ENCODE data around the gene MARCHF6.
"Not testable (repeated sequence)": the region's sequence is repeated elsewhere in the genome, so short reads cannot be mapped to it uniquely, and the experiment has no call there.

The MARCHF6 gene

DNA sequence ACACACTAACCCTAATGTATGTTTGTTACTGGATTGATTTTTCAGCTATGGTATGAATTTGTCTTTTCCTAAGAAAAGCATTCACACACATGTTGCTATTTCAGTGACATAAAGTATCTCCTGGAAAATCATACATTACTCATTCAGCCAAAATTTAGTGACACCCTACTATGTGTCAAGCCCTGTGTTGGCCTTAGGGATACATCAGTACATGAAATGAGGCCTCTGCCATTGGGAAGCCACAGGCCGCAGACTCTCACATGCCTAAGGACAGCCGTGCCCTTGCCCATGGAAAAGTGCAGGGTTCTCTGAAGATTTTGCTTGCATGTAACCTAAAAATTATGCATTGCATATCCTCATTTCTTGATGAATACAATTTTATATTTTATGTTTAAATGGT, 5.2 kb upstream of the MARCHF6 start:
- no peak for DNase-seq

DNA sequence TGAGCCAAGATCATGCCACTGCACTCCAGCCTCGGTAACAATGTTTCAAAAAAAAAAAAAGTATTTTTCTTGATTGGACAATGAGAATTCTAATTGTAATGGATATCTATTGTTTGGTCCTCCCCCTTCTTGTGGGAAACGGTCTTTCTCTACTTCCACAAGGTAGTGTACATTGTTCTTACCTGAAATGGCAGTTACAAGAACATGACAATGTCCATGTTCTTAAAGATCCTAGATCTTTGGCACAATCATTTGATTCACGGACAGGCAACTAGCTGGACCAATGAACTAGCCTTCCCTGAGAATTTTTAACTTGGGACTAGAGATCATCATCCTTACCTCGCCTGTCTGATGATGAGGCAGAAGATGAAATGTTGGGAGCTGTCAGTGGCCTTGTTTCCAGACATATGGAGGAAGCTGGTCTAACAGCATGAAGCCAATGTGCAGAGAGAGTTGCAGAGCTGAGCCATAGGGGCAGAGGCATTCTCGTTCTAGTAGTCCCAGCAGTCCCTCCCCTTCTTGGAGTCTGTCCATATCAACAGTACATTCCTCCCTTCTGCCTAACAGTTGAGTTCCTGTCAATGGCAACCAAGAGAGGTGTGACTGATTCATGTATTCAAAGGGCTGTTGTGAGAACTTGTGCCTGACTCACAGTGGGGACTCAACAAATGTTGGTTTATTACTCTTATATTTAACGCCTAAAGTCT, 2.1 kb upstream of the MARCHF6 start:
- DNase-seq, result no peak

DNA sequence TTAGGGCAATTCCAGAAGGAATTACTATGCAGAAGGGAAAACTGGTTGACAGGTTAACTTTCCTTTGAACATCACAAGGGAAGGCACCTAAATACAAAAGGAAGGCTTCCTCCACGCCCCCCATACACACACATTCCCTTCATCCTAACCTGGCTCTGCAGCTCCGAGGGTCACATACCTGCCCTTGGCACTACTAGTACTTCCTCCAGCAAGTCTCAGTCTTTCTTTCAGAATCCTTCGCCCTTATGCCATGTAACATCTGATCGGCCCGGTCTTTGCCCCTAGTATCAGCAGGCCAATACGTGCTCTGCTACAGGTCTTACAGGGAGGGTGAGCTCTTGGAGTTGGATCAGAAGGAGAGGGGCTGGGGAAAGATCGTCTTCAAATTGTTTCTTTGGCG, 1.6 kb upstream of the MARCHF6 start:
- no peak for DNase-seq

DNA sequence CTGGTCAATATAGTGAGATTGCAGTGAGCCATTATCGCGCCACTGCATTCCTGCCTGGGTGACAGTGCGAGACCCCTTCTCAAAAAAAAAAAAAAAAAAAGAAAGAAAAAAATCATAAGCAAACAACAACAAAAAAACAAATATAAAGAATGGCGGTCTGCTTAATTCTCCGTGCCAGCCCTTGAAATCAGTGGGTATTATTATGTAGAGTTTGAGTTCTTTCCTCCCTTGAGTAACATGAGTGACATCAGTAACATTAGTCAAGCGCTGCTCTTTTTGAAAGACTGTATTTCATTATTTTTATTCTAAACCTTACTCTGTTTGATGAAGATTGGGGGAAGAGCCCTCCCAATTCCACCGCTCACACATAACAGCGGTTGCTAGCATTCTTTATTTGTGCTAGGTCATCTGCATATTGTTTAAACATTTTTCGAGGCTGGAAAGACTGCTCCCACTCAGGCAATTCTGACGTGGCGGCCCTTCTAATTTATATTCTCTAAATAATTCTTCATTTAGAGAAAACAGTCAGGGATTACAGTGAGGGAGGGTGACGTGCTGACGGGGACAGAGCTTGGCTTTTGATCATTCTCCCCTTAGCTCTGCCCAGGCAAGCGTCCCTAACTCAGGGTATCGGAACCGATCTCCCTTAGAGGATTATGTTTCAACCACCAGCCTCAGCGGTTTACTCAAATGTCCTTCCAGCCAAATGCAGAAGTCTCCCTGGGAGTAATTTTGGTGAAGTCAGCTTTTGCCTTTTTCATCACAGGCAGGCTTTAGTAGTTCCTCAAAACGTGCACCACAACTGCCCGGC, 860 bp upstream of the MARCHF6 start:
- peak in 5 of 56 donors; percentile 31 to 83 (median 64) for DNase-seq

DNA sequence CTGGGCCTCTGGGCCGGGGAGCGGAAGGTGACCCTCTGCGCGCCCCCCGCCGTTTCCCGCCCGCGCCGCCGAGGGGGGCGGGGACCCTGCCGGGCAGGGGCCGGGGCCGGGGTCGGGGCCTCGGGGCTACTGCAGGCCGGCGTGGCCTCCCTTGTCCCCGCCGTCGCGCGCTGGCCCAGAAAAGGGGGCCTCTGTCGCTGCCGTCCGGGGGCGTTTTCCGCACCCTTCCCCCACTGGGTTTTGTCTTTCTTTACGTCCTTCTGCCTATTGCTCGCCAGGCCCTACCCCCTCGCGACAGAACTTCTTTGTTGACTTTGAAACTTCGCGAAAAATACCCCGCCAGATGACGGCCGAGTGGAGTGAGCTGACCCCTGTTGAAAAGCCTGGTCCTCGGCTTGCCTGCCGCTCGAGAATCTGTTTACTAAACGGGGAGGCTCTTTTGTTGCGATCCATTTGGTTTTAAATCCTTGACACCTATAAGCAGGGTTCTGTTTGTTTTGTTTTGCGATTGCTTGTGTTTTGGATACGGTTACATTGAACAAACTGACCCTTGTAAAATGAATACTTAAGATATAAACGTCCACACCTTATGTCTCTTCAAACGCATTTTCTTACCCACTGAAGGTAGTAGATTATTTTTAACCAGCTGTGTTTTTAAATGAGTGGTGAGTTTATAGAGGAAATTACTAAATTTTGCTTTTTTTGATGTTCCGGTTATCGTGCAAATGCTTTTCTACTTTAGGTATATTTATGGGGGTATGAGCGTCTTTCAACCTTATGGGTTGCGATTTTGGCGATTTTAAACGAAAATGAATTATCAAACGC, 765 bp downstream of the MARCHF6 start:
- peak in 8 of 56 donors; percentile 33 to 66 (median 44) for DNase-seq

DNA sequence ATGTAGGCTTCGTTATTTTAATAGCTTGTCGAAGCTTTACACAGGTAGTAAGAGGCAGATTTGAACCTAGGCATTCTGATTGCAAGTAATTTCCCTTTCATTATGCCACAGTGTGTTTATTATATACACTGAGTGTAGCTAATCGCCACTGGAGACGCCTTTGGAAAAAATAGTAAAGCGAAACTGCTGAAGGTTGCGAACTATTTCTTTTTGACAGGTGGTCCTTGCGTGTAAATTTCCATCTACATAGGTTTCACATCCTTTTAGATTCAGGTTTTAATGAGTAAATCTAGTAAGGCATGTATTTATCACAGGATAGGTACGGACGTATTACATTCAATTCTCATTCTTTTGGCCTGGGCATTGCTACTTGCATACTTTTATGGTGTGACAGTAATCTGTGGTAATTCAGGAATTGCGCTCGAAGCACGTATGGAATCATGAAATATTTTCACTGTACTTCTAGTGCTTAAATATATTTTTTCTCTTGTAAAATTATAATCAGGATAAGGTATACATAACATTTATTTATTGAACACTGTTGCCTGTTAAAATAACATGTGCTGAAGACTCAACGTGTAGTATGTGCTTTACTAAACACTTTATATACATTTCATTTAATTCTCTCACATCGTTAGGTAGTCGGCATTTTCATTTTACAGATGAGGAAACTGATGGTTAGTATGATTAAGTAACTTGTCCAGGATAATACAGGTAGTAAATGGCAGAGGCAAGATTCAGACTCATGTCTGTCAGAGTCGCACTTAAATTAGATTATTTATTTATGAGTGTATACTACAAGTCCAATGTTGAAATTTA, 1.8 kb downstream of the MARCHF6 start:
- no peak for DNase-seq

DNA sequence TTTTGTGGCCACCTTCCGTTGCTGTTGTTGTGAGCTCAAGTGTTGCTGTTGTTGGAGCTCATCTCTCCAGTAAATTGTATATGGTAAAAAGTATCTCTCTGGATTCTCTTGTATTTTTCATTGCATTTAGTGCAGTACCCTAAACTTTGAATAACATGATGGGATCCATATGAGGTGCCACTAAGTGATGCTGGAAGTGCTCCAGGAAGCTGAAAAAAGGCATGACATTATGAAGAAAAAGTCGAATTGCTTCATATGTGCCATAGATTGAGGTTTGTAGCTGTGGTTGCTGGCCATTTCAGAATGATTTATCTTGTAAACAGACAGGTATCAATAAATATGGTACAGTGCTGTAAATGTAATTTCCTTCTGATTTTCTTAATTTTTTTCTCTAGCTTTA, 5.5 kb downstream of the MARCHF6 start:
- no peak for DNase-seq

DNA sequence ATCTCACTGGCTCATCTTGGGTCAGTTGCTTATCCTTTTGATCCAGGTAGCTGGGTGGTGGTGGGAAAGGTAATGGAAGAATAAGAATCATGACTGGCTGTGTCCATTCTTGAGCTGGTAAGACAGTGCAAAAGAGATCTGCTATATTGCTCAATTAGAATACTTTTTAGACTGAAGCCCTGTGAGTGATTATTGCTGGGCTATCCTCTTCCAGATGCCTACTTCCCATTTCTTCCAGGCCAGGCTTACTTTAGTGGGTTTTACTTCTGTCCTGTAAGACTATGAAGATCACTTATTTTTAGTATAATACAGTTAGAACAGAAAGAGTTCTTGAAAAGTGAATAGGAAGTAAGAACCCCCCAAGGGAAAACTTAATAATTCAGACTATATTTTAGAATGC, 7.2 kb downstream of the MARCHF6 start:
- DNase-seq, result no peak

DNA sequence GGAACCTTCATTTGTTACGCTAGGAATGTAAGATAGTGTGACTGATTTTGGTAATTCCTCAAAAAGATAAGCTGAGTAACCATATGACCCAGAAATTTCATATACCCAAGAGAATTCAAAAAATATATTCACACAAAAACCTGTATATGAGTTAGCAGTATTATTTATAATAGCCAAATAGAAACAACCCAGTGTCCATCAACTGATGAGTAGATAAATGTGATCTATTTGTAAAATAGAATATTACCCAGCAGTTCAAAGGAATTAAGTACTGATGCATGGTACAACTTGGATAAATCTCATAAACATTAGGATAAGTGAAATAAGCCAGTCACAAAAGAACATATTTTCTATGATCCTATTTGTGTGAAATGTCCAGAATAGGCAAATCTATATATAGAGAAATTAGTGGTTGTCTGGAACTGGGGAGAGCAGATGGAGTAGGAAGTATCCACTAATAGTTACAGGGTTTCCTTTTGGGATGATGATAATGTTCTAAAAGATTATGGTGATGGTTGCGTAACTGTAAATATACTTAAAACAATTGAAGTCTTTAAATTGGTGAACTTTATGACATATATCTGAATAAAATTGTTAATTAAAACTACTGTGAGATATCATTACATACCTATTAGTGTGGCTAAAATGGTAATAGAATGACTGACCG, 10.2 kb downstream of the MARCHF6 start:
- no peak for DNase-seq

DNA sequence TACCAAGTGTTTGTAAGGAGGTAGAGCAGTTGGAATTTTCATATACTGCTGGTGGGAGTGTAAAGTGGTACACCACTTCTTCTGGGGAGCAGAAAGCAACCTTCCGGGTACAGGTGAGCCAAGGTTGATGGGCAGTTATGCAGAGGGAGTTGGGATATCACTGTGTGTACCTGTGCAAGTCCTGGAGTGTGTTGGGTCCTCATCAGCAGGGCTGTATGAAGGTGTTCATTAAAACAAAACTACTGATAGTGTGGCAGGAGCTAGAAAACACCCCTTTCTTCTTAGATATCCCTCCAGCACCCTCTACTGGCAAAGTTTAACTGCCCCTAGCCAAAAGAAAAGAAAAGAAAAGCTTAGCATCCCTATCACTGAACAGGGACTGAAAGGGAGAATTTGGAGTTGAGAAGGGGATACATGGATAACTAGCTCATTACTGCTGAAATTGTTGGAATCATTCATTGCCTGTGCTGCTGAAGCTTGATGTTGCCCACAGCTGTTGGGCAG, 10.7 kb downstream of the MARCHF6 start:
- no peak for DNase-seq

DNA sequence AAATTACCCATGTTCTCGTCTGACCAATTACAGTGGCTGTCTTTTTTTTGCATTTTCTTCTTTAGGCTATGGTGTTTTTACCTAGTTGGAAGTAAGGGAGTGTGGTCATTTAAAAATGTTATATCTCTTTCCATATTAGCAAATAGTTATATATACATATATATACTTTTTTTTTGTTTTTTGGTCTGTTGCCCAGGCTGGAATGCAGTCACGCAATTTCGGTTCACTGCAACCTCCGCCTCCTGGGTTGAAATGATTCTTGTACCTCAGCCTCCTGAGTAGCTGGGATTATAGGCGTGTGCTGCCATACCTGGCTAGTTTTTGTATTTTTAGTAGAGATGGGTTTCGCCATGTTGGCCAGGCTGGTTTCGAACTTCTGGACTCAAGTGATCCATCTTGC, 12.3 kb downstream of the MARCHF6 start:
- DNase-seq, result no peak

DNA sequence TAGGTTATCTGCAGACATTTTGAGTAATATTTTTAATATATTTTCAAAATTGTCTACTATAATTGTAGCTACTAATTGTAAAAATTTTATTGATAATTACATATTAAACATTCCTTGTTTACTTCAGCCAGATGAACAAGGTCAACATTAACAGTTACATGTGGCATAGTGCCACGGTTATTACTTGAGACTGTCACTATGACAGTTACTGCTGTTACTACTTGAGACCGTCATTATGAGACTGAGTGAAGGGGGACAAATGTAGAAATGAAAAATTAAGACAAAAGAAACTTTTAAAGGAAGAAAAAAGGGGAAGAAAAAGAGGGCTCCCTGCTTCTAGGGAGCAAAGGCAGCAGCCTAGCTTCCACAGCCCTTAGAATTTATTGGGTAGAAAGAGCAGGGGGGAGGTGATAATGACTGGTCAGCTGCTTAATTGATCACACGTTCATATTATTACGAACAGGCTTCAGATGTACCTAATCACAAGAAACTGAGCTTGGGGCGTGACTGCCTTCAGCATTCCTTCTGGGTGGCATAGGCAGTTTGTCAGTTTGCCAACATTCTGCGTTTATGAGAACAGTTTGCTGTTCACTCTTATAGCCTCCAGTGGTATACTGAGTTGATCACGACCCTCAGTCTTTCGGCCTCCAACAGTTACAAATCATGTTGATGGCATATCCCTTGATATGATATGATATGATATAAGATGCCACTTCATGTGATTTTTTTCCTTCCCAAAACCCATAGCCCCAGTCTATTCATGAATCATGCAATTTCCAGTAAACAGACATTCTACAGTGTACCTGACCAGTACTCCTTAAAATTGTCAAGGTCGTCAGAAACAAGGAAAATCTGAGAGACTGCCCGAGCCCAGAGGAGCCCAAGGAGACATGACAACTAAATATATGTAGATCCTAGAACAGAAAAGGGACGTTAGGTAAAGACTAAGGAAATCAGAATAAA, 13.1 kb downstream of the MARCHF6 start:
- DNase-seq, result no peak

DNA sequence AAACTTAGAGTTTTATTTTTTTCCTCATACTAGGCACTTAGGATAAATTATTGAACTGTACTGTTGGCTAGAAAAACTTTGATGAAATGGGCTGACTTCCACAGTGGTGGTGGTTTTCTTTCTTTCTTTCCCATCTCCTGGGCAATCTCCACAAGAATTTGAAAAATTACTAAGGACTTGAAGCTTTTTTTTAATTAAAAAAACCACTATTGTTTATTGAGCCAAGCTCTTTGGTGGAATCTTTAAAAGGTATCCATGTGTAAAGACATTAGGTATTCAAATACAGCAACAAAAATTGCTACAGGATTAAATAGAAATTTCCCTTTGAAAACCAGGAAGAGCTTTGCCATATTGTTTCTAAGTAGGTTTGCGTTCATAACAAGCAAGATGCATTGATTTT, 14.1 kb downstream of the MARCHF6 start:
- DNase-seq, result no peak

DNA sequence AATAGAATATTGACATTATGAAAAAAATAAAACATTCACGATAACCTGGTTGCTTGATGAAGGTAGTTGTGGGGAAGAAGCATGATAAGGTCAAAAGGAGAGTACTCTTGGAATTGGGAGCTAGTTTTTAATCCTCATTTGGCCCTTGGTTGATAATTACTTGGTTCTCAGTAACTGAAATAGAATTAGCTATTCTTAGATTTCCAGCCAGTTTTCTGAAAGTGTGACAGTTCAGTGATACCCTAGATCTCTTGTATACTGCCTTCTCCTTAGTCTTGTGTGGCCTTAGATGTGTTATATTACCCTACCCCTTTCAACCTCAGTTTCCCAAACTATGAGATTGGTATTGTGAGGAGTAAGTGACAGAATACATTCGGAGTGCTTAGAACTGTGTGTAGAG, 17.4 kb downstream of the MARCHF6 start:
- DNase-seq, result no peak

DNA sequence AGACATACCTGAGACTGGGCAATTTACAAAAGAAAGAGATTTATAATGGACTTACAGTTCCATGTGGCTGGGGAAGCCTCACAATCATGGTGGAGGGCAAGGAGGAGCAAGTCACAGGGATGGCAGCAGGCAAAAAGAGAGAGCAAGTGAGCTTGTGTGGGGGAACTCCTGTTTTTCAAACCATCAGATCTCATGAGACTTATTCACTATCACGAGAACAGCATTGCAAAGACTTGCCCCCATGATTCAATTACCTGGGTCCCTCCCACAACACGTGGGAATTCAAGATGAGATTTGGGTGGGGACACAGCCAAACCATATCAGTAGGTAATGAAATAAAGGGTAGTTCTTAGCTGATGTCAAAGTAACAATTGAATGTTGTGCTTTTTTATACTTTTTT, 17.9 kb downstream of the MARCHF6 start:
- not testable (repeated sequence) for DNase-seq

DNA sequence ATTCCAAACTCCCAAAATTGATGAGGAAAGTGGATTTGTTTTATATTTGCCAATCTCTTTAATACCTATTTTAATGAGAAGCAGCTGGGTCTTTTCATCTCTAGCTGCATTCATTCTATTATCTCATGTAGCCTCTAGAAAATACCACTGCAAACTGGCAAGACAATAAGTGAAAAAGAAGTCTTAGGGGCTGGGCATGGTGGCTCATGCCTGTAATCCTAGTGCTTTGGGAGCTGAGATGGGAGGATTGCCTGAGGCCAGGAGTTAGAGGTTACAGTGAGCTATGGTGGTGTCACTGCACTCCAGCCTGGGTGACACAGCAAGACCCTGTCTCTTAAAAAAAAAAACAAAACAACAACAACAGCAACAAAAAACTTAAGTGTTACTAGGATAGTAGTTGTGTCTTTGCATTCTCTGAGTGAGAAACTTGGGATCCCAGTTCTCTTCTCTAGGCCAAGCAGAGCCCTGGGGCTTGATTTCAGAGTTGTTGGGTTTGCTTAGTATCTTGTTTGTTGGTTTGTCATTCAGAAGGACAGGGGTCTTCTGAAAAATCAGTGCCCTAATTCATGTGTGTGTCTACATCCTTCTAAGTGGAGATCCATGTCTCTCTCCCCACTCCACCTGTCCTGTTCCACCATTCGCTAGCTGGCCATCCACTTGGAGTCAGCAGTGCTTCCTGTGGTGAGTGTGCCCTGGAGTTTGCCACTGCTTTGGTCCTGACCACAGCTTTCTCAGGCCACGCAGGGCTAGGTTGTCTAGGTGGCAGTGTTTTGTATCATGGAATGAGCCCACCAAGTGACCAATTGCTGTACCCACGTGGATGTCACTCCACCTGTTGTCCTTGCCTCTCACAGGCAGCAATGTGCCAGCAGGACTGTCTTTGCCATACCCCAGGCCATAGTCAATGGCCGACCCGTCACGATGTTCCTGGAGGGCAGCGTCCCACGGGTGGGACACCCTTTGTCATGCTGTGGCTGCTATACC, 19.5 kb downstream of the MARCHF6 start:
- no peak for DNase-seq

DNA sequence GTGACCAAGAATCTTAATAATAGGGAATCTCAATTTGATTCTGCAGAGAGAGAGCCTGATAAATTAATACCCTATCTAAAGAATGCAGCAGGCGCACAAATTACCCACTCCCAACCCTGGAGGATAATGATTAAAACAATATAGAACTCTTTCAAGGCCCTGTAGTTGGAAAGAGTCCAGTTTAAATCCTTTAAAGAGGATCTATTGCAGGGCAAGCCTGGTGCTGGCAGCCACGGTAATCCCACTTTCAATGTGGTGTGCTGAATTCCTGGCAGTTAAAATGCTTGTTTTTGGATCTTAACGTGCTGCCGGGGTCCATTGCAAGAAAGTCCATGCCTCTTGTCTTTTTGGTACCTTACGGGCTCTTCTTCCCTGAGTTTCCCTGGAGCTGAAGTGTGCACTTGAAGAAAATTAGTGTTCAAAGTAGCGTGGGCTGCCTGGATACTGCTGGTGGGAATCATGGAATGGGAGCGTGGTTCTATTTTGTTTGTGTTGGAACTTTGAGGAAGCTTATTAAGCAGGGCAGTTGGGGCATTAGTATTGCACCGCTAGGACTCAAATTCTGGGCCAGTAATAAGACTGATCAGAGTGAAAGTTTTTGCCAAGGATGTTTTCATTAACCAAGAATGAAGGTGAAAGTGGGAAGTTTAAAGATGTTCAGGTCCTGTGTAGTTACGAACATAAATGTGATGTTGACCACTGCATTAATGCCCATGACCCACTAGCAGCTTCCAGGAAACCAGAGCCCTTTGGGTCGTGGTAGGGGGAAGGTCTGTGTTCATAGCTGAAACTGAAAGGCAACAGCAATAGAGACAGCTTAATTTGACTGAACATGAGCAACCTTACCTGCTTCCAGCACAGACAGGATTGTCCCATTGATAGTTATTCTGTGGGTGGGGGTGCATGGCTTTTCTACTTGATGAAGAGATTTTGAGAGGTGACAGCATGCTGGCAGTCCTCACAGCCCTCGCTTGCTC, 20.8 kb downstream of the MARCHF6 start:
- DNase-seq, result no peak
